ENCODE results near the gene SEPTIN11. TPM values are rescaled to one million over a fixed set of nuclear protein-coding genes. Genes with fewer than 3 reads are reported as not detected.

Gene SEPTIN11
- total and polyA plus RNA-seq, 3 donors from 2014 or later, result 15.5 to 22.8 (median 21.2) TPM

- TF ChIP-seq POLR2A (IDR thresholded peaks at IDR 0.05) (no peak), CTCF (IDR thresholded peaks at IDR 0.05) (no peak)
- Histone ChIP-seq H3K27me3 (no peaks in the 10 kb centered on the region), H3K4me1 (peaks cover 28% of the 10 kb centered on the region), H3K4me3 (no peak overlapping the region), H3K36me3 (ENCODE audit: low read depth, missing control alignments) (no peaks in the 10 kb centered on the region), H3K27ac (peak overlapping the region in 1 of 2 donors; percentile 39), H3K9me3 (no peaks in the 10 kb centered on the region)
- intact Hi-C loops (cut with DNase I; ENCODE audit: low total_unique reads), result no loop called here
- 59 to 61% methylated on average over 4 of the region's 4 CpGs for WGBS, 2 donors
- no peak for DNase-seq
Measured at GRCh38 chr4:76987685-76988084, 38.1 kb downstream of the SEPTIN11 start.

- H3K4me1 ChIP-seq, result peaks cover 21% of the 10 kb centered on the region
- no peak overlapping the region for H3K4me3 ChIP-seq
- no peak for DNase-seq
- intact Hi-C loops (cut with DNase I; ENCODE audit: low total_unique reads), result no loop called here
- H3K27me3 ChIP-seq, result no peaks in the 10 kb centered on the region
- WGBS, 2 donors, result 91 to 92% methylated on average over 13 of the region's 13 CpGs
- H3K9me3 ChIP-seq, result no peaks in the 10 kb centered on the region
- TF ChIP-seq CTCF (IDR thresholded peaks at IDR 0.05) (no peak), POLR2A (IDR thresholded peaks at IDR 0.05) (no peak)
- no peak overlapping the region for H3K27ac ChIP-seq
- H3K36me3 ChIP-seq (ENCODE audit: low read depth, missing control alignments), result no peaks in the 10 kb centered on the region
Measured at GRCh38 chr4:76989391-76990061, 40.0 kb downstream of the SEPTIN11 start.

GRCh38 chr4:76990288-76991080 is 40.9 kb downstream of the SEPTIN11 start:
- Histone ChIP-seq H3K9me3 (no peaks in the 10 kb centered on the region), H3K4me1 (peaks cover 11% of the 10 kb centered on the region), H3K36me3 (ENCODE audit: low read depth, missing control alignments) (no peaks in the 10 kb centered on the region), H3K27ac (no peak overlapping the region), H3K27me3 (no peaks in the 10 kb centered on the region), H3K4me3 (no peak overlapping the region)
- WGBS, 2 donors, result 53 to 72% methylated on average over 11 to 12 of the region's 12 CpGs
- TF ChIP-seq POLR2A (IDR thresholded peaks at IDR 0.05) (no peak), CTCF (IDR thresholded peaks at IDR 0.05) (no peak)
- no peak for DNase-seq
- intact Hi-C loops (cut with DNase I; ENCODE audit: low total_unique reads), result no loop called here

- peaks cover 4% of the 10 kb centered on the region for H3K4me1 ChIP-seq
- H3K27ac ChIP-seq, result no peak overlapping the region
- H3K4me3 ChIP-seq, result no peak overlapping the region
- no peaks in the 10 kb centered on the region for H3K27me3 ChIP-seq
- H3K9me3 ChIP-seq, result no peaks in the 10 kb centered on the region
- TF ChIP-seq POLR2A (IDR thresholded peaks at IDR 0.05) (no peak), CTCF (IDR thresholded peaks at IDR 0.05) (no peak)
- H3K36me3 ChIP-seq (ENCODE audit: low read depth, missing control alignments), result no peaks in the 10 kb centered on the region
- intact Hi-C loops (cut with DNase I; ENCODE audit: low total_unique reads), result no loop called here
- no peak for DNase-seq
- 92 to 95% methylated on average over 1 of the region's 1 CpG for WGBS, 2 donors
Measured at GRCh38 chr4:76991161-76991660, 41.7 kb downstream of the SEPTIN11 start.

Data from testis (tissue), 3 donors.